ENCODE data around the gene TDRD10. TPM values are rescaled to one million over a fixed set of nuclear protein-coding genes. Genes with fewer than 3 reads are reported as not detected.

Gene TDRD10
- total RNA-seq, 1 donor from 2014 or later, result not detected

DNA sequence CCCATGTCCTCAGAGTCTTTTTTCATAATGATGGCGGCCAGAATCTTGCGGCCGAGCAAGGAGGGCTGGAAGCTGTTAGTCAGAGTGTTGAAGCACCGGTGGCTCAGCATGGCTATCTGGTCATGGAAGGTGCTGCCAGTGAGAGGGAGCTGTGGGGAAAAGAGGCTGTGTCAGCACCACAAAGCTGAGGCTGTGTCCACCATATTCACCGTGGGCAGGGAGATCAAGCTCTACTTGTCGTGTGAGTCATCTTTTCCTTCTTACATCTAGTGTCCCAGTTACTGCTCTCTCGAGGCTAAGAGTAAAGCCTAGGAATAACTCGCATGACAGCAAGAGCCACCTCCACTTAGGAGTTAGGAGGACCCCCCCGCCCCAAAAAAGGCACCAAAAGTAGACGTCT, 87.8 kb downstream of the TDRD10 start:
- Mint-ChIP-seq H3K4me3 (ENCODE audit: unreplicated experiment) (no peak overlapping the region), H3K27me3 (ENCODE audit: unreplicated experiment) (peaks cover 4% of the 10 kb centered on the region), H3K4me1 (ENCODE audit: low read depth, unreplicated experiment) (peaks cover 22% of the 10 kb centered on the region), H3K9me3 (ENCODE audit: unreplicated experiment) (peaks cover 11% of the 10 kb centered on the region), H3K27ac (ENCODE audit: unreplicated experiment) (no peak overlapping the region), H3K36me3 (ENCODE audit: unreplicated experiment) (peaks cover 15% of the 10 kb centered on the region)
- no peak for DNase-seq
- TF ChIP-seq, protein P1, sequence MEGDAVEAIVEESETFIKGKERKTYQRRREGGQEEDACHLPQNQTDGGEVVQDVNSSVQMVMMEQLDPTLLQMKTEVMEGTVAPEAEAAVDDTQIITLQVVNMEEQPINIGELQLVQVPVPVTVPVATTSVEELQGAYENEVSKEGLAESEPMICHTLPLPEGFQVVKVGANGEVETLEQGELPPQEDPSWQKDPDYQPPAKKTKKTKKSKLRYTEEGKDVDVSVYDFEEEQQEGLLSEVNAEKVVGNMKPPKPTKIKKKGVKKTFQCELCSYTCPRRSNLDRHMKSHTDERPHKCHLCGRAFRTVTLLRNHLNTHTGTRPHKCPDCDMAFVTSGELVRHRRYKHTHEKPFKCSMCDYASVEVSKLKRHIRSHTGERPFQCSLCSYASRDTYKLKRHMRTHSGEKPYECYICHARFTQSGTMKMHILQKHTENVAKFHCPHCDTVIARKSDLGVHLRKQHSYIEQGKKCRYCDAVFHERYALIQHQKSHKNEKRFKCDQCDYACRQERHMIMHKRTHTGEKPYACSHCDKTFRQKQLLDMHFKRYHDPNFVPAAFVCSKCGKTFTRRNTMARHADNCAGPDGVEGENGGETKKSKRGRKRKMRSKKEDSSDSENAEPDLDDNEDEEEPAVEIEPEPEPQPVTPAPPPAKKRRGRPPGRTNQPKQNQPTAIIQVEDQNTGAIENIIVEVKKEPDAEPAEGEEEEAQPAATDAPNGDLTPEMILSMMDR (IDR thresholded peaks at IDR 0.05; ENCODE audit: partially characterized antibody, unreplicated experiment), result no peak

DNA sequence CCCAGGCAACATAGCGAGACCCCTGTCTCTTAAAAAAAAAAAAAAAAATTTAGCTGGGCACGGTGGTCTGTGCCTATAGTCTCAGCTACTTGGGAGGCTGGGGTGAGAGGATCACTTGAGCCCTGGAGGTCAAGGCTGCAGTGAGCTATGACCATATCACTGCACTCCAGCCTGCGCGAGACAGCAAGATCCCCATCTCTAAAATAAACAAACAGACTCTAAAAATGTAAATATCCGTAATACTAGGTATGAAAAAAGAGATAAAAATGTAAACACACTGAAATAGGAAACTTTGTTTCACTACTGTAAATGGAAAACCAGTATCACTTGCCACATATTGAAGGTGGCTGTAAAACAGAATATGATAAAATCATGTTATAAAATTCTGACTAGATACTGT, 88.7 kb downstream of the TDRD10 start:
- peaks cover 16% of the 10 kb centered on the region for H3K4me1 Mint-ChIP-seq (ENCODE audit: low read depth, unreplicated experiment)
- peaks cover 7% of the 10 kb centered on the region for H3K9me3 Mint-ChIP-seq (ENCODE audit: unreplicated experiment)
- DNase-seq, result no peak
- no peak overlapping the region for H3K27ac Mint-ChIP-seq (ENCODE audit: unreplicated experiment)
- peaks cover 3% of the 10 kb centered on the region for H3K27me3 Mint-ChIP-seq (ENCODE audit: unreplicated experiment)
- H3K4me3 Mint-ChIP-seq (ENCODE audit: unreplicated experiment), result no peak overlapping the region
- peaks cover 6% of the 10 kb centered on the region for H3K36me3 Mint-ChIP-seq (ENCODE audit: unreplicated experiment)
- TF ChIP-seq, protein P1 (IDR thresholded peaks at IDR 0.05; ENCODE audit: partially characterized antibody, unreplicated experiment), result no peak

DNA sequence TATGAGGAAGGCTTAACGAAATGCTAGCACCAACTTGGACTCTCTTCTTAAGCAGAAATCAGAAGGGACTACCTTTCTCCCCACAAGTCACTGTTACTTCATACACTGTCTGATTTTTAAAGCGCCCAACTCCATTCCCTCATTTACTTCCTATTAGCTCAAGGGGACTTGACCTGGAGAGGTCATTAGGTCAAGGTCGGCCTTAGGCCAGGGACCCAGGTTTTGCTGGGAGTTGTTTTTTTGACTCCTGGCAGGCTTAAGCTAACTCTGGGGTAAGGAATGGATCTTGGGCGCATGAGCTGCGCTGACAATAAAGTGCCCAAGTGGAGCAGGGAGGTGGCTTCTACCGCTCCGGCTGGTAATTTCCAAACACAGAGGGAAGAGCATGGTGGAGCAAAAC, 89.2 kb downstream of the TDRD10 start:
- TF ChIP-seq, protein P1 (IDR thresholded peaks at IDR 0.05; ENCODE audit: partially characterized antibody, unreplicated experiment), result no peak
- no peak for DNase-seq
- Mint-ChIP-seq H3K9me3 (ENCODE audit: unreplicated experiment) (peaks cover 6% of the 10 kb centered on the region), H3K4me1 (ENCODE audit: low read depth, unreplicated experiment) (peaks cover 16% of the 10 kb centered on the region), H3K36me3 (ENCODE audit: unreplicated experiment) (peaks cover 6% of the 10 kb centered on the region), H3K27ac (ENCODE audit: unreplicated experiment) (no peak overlapping the region), H3K27me3 (ENCODE audit: unreplicated experiment) (peaks cover 2% of the 10 kb centered on the region), H3K4me3 (ENCODE audit: unreplicated experiment) (no peak overlapping the region)

DNA sequence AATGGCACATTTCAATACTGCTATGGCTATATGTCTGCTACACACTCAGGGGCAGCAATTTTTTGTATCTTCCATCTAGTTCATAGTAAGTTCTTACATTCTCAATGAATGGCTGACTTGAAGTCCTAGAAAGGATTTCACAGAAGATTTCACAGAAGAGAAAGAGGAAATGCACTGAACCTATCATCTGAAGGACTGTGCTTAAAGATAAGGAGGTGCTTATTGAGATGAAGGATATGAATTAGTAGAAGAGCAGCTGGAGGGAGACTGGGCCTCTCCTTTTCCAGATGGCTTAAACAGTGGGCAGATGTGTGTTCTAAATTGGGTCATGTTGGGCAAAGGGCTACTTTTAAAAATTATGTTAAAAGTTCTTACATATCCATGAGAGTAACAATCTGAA, 91.4 kb downstream of the TDRD10 start:
- H3K27ac Mint-ChIP-seq (ENCODE audit: unreplicated experiment), result peak overlapping the region; percentile 14
- no peaks in the 10 kb centered on the region for H3K27me3 Mint-ChIP-seq (ENCODE audit: unreplicated experiment)
- peaks cover 6% of the 10 kb centered on the region for H3K36me3 Mint-ChIP-seq (ENCODE audit: unreplicated experiment)
- H3K4me1 Mint-ChIP-seq (ENCODE audit: low read depth, unreplicated experiment), result peaks cover 18% of the 10 kb centered on the region
- TF ChIP-seq, protein P1 (IDR thresholded peaks at IDR 0.05; ENCODE audit: partially characterized antibody, unreplicated experiment), result no peak
- H3K4me3 Mint-ChIP-seq (ENCODE audit: unreplicated experiment), result peak overlapping the region; percentile 1
- no peaks in the 10 kb centered on the region for H3K9me3 Mint-ChIP-seq (ENCODE audit: unreplicated experiment)
- no peak for DNase-seq

DNA sequence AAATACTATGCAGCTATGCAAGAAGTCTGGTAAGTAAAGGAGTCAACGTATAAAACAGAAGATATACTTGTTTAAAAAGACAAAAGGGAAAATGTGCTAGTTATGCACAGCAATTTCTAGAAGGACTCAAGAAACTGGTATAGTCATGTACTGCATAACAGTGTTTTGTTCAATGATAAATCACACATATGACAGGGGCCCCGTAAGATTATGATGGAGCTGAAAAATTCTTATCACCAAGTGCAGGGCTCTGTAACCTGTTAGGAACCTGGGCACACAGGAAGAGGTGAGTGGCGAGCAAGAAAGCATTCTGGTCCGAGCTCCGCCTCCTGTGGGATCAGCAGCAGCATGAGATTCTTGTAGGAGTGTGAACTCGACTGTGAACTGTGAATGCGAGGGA, 92.8 kb downstream of the TDRD10 start:
- Mint-ChIP-seq H3K36me3 (ENCODE audit: unreplicated experiment) (peaks cover 6% of the 10 kb centered on the region), H3K9me3 (ENCODE audit: unreplicated experiment) (peaks cover under 1% of the 10 kb centered on the region), H3K4me1 (ENCODE audit: low read depth, unreplicated experiment) (peaks cover 26% of the 10 kb centered on the region), H3K27me3 (ENCODE audit: unreplicated experiment) (no peaks in the 10 kb centered on the region), H3K4me3 (ENCODE audit: unreplicated experiment) (no peak overlapping the region), H3K27ac (ENCODE audit: unreplicated experiment) (no peak overlapping the region)
- DNase-seq, result no peak
- TF ChIP-seq, protein P1 (IDR thresholded peaks at IDR 0.05; ENCODE audit: partially characterized antibody, unreplicated experiment), result no peak

All from glutamatergic neuron (in vitro differentiated cells).